Keratinocyte (primary cell): Measurements from ENCODE around the gene DDX54. TPM values are rescaled to one million over a fixed set of nuclear protein-coding genes. Genes with fewer than 3 reads are reported as not detected.
"Not testable (repeated sequence)": the region's sequence is repeated elsewhere in the genome, so short reads cannot be mapped to it uniquely, and the experiment has no call there.

Source experiments
- DNase-seq: peaks from one replicate; pipeline ENCODE4 v3.0.0-alpha.2; 2011; ENCODE audit warnings: low read depth, missing footprints, low spot score
- FAIRE-seq: peaks from 2 replicates; lab custom pipeline; 2011; peaks lifted over from hg19 to GRCh38; lab: Jason Lieb, UNC
- H2AFZ ChIP-seq: 2 replicates; pipeline ENCODE4 v1.6.0; 2012; ENCODE audit warnings: low read length, control low read depth, inconsistent platforms; ENCODE audit not compliant: control insufficient read depth
- H3K27ac ChIP-seq: 2 replicates; pipeline ENCODE4 v1.5.1; 2011; ENCODE audit warnings: low read length; ENCODE audit not compliant: control insufficient read depth, insufficient read depth
- H3K27me3 ChIP-seq: 3 replicates; pipeline ENCODE4 v1.6.0; 2011; ENCODE audit warnings: low read length; ENCODE audit not compliant: control insufficient read depth, insufficient read depth; ENCODE audit errors: extremely low read depth
- H3K36me3 ChIP-seq, 2 experiments: 2 replicates in 1 of 2; 3 replicates in 1 of 2; pipeline ENCODE4 v1.5.1; 2011; ENCODE audit warnings: low read length in 2 of 2, mild to moderate bottlenecking in 1 of 2; ENCODE audit not compliant: control insufficient read depth in 2 of 2, insufficient read depth in 2 of 2; ENCODE audit errors: extremely low read depth in 1 of 2
- H3K4me1 ChIP-seq: 3 replicates; pipeline ENCODE4 v1.5.1; 2011; ENCODE audit warnings: low read length; ENCODE audit not compliant: control insufficient read depth, insufficient read depth; ENCODE audit errors: extremely low read depth
- H3K4me2 ChIP-seq: 3 replicates; pipeline ENCODE4 v1.6.0; 2011; ENCODE audit warnings: low read depth, low read length; ENCODE audit not compliant: control insufficient read depth, insufficient read depth; ENCODE audit errors: extremely low read depth
- H3K4me3 ChIP-seq, 3 experiments: fragments of 200-600 bp in 1 of 3; sonication (generic) in 1 of 3; 2 replicates in 2 of 3; 3 replicates in 1 of 3; pipeline ENCODE4 v1.5.1; 2011 to 2016; ENCODE audit warnings: low read length in 3 of 3, mild to moderate bottlenecking in 3 of 3, control low read depth in 2 of 3, inconsistent platforms in 1 of 3, low read depth in 1 of 3, mixed read lengths in 1 of 3, mixed run types in 1 of 3, moderate library complexity in 1 of 3; ENCODE audit not compliant: control insufficient read depth in 2 of 3, insufficient read depth in 2 of 3; ENCODE audit errors: extremely low read depth in 1 of 3
- H3K79me2 ChIP-seq: 2 replicates; pipeline ENCODE4 v1.6.0; 2012; ENCODE audit warnings: low read length; ENCODE audit not compliant: control insufficient read depth, insufficient read depth
- H3K9ac ChIP-seq: 3 replicates; pipeline ENCODE4 v1.6.0; 2011; ENCODE audit warnings: low read length; ENCODE audit not compliant: control insufficient read depth, insufficient read depth; ENCODE audit errors: extremely low read depth
- H3K9me1 ChIP-seq: 3 replicates; pipeline ENCODE4 v1.6.0; 2011; ENCODE audit warnings: low read length; ENCODE audit not compliant: control insufficient read depth, insufficient read depth; ENCODE audit errors: extremely low read depth
- H3K9me3 ChIP-seq: 2 replicates; pipeline ENCODE4 v1.5.1; 2012; ENCODE audit warnings: low read depth, low read length; ENCODE audit not compliant: control insufficient read depth
- H4K20me1 ChIP-seq: 3 replicates; pipeline ENCODE4 v1.6.0; 2011; ENCODE audit warnings: low read length; ENCODE audit not compliant: control insufficient read depth, insufficient read depth; ENCODE audit errors: extremely low read depth
- EZH2 ChIP-seq: IDR thresholded peaks from one replicate; pipeline ENCODE4 v1.6.1; 2012; ENCODE audit warnings: inconsistent platforms, mild to moderate bottlenecking, low read length, moderate library complexity
- dilution Hi-C: fragments of 300-500 bp; cut with MboI; formaldehyde crosslinking; loops from one replicate; pipeline ENCODE4 v1.7.0; 2020; ENCODE audit warnings: low sequenced_read_pairs; ENCODE audit not compliant: extremely low pct_ligation_motif_present
- polyA plus RNA-seq, 5 experiments: library from polyadenylated mRNA; depleted of rRNA in 3 of 5; stranded (reverse) in 3 of 5; stranded (forward) in 1 of 5; unstranded in 1 of 5; fragments of >200 nt; gene quantifications; 1 replicate in 1 of 5; 2 replicates in 3 of 5; 3 replicates in 1 of 5; pipeline versions ENCODE4 v1.2.1 to v1.2.3, GENCODE V29; 2011 to 2012; ENCODE audit warnings: missing spikeins in 2 of 5, low read depth in 1 of 5, low replicate concordance in 1 of 5
- TF ChIP-seq, protein P1 (sequence below), 3 experiments: IDR thresholded peaks in 1 of 3; conservative IDR thresholded peaks in 1 of 3; optimal IDR thresholded peaks in 1 of 3; 2 replicates in 2 of 3; 3 replicates in 1 of 3; pipeline versions ENCODE3 to v1.5.1; 2011; ENCODE audit warnings: low read length in 3 of 3, mild to moderate bottlenecking in 3 of 3, moderate library complexity in 2 of 3, control low read depth in 1 of 3, inconsistent platforms in 1 of 3; ENCODE audit not compliant: insufficient read depth in 2 of 3; ENCODE audit errors: extremely low read depth in 1 of 3

The DDX54 gene
- polyA plus RNA-seq, 1 donor (not counting 4 experiments of a cell fraction or from before 2014, with no cell fraction given) = 44.6 TPM

DNA sequence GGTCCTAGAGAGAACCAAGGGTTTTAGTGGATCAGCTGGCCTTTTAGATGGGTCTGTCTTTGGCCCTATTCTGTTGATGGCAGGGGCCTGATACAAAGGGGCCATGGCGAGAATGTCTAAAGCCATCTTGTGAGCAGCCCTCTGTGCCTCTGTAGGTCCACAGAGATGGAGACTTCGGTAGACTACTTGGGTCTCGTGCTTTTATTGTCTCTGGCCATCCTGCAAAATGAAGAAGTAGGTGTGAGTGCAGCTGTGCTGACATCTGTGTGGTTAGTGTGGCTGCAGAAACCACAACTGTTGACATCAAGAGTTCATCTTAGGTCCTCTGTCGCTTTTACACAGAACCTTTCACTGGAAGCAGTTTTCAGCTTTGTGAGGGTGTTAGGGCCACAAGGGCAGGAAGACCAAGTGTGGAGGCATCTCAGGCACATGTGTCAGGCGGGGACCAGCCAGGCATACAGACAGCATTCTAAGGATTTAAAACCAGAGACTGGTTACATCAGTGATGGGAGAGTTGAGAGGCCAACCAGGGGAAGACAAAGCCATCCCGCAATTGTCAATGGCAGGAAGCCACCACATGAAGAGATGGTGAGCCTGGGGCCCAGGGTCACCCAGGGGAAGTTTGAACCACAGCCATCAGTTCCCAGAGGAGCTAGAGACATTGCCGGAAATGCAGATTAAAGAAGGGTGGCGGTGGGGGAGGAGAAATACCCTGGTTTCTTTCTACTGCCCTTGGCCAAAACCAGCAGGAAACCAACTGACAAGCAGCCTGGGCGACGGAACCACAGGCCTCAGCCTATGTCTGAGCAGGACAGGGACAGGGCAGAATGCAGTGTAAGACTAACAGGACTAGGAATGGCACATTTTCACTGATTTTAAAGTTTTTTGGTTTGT, 23.0 kb upstream of the DDX54 start:
- H3K36me3 ChIP-seq = no peaks in the 10 kb centered on the region
- no peaks in the 10 kb centered on the region for H3K79me2 ChIP-seq
- no peaks in the 10 kb centered on the region for H3K9me3 ChIP-seq
- H3K4me1 ChIP-seq = no peaks in the 10 kb centered on the region
- no peaks in the 10 kb centered on the region for H3K27me3 ChIP-seq
- H3K9me1 ChIP-seq = no peaks in the 10 kb centered on the region
- no peak overlapping the region for H3K4me2 ChIP-seq
- no peak overlapping the region for H3K4me3 ChIP-seq
- dilution Hi-C loops = no loop called here
- H3K9ac ChIP-seq = no peak overlapping the region
- no peak for TF ChIP-seq EZH2
- TF ChIP-seq, protein P1, sequence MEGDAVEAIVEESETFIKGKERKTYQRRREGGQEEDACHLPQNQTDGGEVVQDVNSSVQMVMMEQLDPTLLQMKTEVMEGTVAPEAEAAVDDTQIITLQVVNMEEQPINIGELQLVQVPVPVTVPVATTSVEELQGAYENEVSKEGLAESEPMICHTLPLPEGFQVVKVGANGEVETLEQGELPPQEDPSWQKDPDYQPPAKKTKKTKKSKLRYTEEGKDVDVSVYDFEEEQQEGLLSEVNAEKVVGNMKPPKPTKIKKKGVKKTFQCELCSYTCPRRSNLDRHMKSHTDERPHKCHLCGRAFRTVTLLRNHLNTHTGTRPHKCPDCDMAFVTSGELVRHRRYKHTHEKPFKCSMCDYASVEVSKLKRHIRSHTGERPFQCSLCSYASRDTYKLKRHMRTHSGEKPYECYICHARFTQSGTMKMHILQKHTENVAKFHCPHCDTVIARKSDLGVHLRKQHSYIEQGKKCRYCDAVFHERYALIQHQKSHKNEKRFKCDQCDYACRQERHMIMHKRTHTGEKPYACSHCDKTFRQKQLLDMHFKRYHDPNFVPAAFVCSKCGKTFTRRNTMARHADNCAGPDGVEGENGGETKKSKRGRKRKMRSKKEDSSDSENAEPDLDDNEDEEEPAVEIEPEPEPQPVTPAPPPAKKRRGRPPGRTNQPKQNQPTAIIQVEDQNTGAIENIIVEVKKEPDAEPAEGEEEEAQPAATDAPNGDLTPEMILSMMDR (optimal IDR thresholded peaks at IDR 0.05 in 1 of 3, IDR thresholded peaks at IDR 0.05 in 1 of 3, conservative IDR thresholded peaks at IDR 0.05 in 1 of 3; ENCODE audit: extremely low read depth in 1 of 3, insufficient read depth in 2 of 3, low read length in 3 of 3) = no peak
- H3K27ac ChIP-seq = no peak overlapping the region
- H2AFZ ChIP-seq = no peak overlapping the region
- FAIRE-seq (no peak), DNase-seq (no peak)
- H4K20me1 ChIP-seq = no peaks in the 10 kb centered on the region

DNA sequence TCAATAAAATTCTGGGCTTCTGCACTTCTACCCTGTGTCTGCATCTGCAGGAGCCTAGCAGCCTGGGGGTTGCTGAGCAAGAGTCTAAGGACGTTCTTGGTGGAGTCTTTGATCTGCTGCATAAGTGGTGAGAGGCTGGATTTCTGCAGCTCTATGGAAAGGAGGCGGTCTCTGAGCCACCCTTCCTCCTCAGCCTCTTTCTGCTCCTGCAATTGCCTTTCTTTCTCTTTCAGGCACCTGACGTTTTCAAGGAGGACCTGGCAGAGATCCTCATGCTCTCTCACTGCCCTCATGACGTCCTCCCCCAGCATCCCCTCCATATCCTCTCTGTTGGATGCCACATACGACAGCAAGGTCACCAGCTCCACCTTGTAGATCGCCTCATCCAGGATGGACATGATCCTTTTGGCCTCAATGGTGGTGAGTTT, 22.3 kb upstream of the DDX54 start:
- Histone ChIP-seq H3K79me2 (no peaks in the 10 kb centered on the region), H3K9ac (no peak overlapping the region), H3K9me3 (no peaks in the 10 kb centered on the region), H3K27me3 (no peaks in the 10 kb centered on the region), H3K4me3 (no peak overlapping the region), H3K4me1 (no peaks in the 10 kb centered on the region), H3K9me1 (no peaks in the 10 kb centered on the region), H3K27ac (no peak overlapping the region), H3K36me3 (no peaks in the 10 kb centered on the region), H3K4me2 (no peak overlapping the region), H2AFZ (no peak overlapping the region), H4K20me1 (no peaks in the 10 kb centered on the region)
- no peak for TF ChIP-seq EZH2
- TF ChIP-seq, protein P1 (optimal IDR thresholded peaks at IDR 0.05 in 1 of 3, IDR thresholded peaks at IDR 0.05 in 1 of 3, conservative IDR thresholded peaks at IDR 0.05 in 1 of 3; ENCODE audit: extremely low read depth in 1 of 3, insufficient read depth in 2 of 3, low read length in 3 of 3) = no peak
- dilution Hi-C loops = no loop called here
- FAIRE-seq (no peak), DNase-seq (no peak)

DNA sequence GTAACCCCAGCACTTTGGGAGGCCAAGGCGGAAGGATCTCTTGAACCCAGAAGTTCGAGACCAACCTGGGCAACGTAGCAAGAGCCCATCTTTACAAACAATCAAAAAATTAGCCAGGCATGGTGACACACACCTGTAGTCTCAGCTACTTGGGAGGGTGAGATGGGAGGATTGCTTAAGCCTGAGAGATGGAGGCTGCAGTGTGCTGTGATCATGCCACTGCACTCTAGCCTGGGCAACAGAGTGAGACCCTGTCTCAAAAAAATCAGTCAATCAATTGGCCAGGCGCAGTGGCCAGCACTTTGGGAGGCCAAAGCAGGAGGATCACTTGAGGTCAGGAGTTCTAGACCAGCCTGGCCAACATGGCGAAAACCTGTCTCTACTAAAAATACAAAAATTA, 21.5 kb upstream of the DDX54 start:
- dilution Hi-C loops, H3K36me3 ChIP-seq, H3K4me2 ChIP-seq, DNase-seq, FAIRE-seq, H3K4me3 ChIP-seq, H2AFZ ChIP-seq, H3K4me1 ChIP-seq, H3K79me2 ChIP-seq, H4K20me1 ChIP-seq, H3K9me1 ChIP-seq, H3K27ac ChIP-seq, H3K9me3 ChIP-seq, H3K27me3 ChIP-seq, H3K9ac ChIP-seq: not testable (repeated sequence)
